B cell (primary cell): ENCODE data around the gene GUCD1. TPM values are rescaled to one million over a fixed set of nuclear protein-coding genes. Genes with fewer than 3 reads are reported as not detected.

Experiments used
- ATAC-seq: fragments of 200-7000 bp; cut with Tn5 transposase; one replicate; pipeline ENCODE4 v1.10.0; 2021; ENCODE audit warnings: low read depth, mild to moderate bottlenecking, moderate number of reproducible peaks, moderate library complexity
- CTCF ChIA-PET: fragments of 350-600 bp; sonication (Branson Sonifier 250); formaldehyde crosslinking; loops from one replicate; lab custom pipeline; 2021; ENCODE audit warnings: antibody characterized with exemption, inconsistent platforms; lab: Charles Lee
- POLR2A ChIA-PET: fragments of 350-600 bp; sonication (Branson Sonifier 250); formaldehyde crosslinking; loops from one replicate; lab custom pipeline; 2021; ENCODE audit warnings: antibody characterized with exemption; lab: Charles Lee
- DNase-seq: peaks from one replicate; pipeline ENCODE4 v3.0.0; 2013
- H2AFZ ChIP-seq: 2 replicates; pipeline ENCODE4 v1.6.1; 2012; ENCODE audit warnings: mild to moderate bottlenecking, low read depth, low read length; ENCODE audit not compliant: insufficient read depth, poor library complexity, severe bottlenecking
- H3K27ac ChIP-seq, 2 donors: 1 replicate in 1 of 2; 2 replicates in 1 of 2; pipeline ENCODE4 v1.5.1; 2012 to 2013; ENCODE audit warnings: low read length in 2 of 2, mild to moderate bottlenecking in 2 of 2, moderate library complexity in 1 of 2
- H3K27me3 ChIP-seq, 4 experiments: fragments of 200-600 bp in 1 of 4; sonication (generic) in 1 of 4; replicated peaks in 1 of 4; 1 replicate in 2 of 4; 2 replicates in 2 of 4; pipeline versions ENCODE4 v1.6.1 to v1.7.0; 2013 to 2016; ENCODE audit warnings: low read length in 3 of 4, mild to moderate bottlenecking in 2 of 4, mixed read lengths in 1 of 4, moderate library complexity in 1 of 4; ENCODE audit not compliant: insufficient read depth in 4 of 4, control insufficient read depth in 3 of 4; ENCODE audit errors: control extremely low read depth in 1 of 4
- H3K36me3 ChIP-seq, 2 experiments: replicated peaks in 1 of 2; 1 replicate in 1 of 2; 2 replicates in 1 of 2; pipeline versions ENCODE4 v1.6.1 to v1.7.1; 2013; ENCODE audit warnings: low read length in 1 of 2; ENCODE audit not compliant: insufficient read depth in 2 of 2, control insufficient read depth in 1 of 2; ENCODE audit errors: control extremely low read depth in 1 of 2, extremely low read depth in 1 of 2
- H3K4me1 ChIP-seq, 2 donors: fragments of 200-600 bp in 1 of 2; sonication (generic) in 1 of 2; 1 replicate in 1 of 2; 2 replicates in 1 of 2; pipeline versions ENCODE4 v1.5.1 to v1.6.1; 2013 to 2017; ENCODE audit warnings: low read length in 2 of 2; ENCODE audit not compliant: control insufficient read depth in 2 of 2, insufficient read depth in 2 of 2
- H3K4me2 ChIP-seq: replicated peaks from 2 replicates; pipeline ENCODE3; 2012; ENCODE audit warnings: mild to moderate bottlenecking, low read depth, low read length; ENCODE audit not compliant: poor library complexity, severe bottlenecking
- H3K4me3 ChIP-seq, 5 experiments: fragments of 200-600 bp in 1 of 5; sonication (generic) in 1 of 5; 1 replicate in 3 of 5; 2 replicates in 2 of 5; pipeline versions ENCODE4 v1.5.1 to v1.7.0; 2011 to 2016; ENCODE audit warnings: low read length in 4 of 5, mild to moderate bottlenecking in 4 of 5, low read depth in 2 of 5, control low read depth in 1 of 5, moderate library complexity in 1 of 5; ENCODE audit not compliant: insufficient read depth in 1 of 5; ENCODE audit errors: control extremely low read depth in 1 of 5, extremely low read depth in 1 of 5
- H3K79me2 ChIP-seq: fragments of 200-600 bp; sonication (generic); one replicate; pipeline ENCODE4 v1.6.0; 2016; ENCODE audit warnings: low read length; ENCODE audit not compliant: control insufficient read depth, insufficient read depth
- H3K9ac ChIP-seq: fragments of 200-600 bp; sonication (generic); 2 replicates; pipeline ENCODE4 v1.6.1; 2017; ENCODE audit warnings: mild to moderate bottlenecking, low read length, moderate library complexity
- H3K9me3 ChIP-seq, 3 donors: one replicate each; pipeline versions ENCODE4 v1.6.1 to v1.7.1; 2013; ENCODE audit warnings: low read length in 2 of 3; ENCODE audit not compliant: control insufficient read depth in 2 of 3, insufficient read depth in 1 of 3; ENCODE audit errors: control extremely low read depth in 1 of 3
- H4K20me1 ChIP-seq: 2 replicates; pipeline ENCODE4 v1.6.0; 2012; ENCODE audit warnings: mild to moderate bottlenecking, low read length; ENCODE audit not compliant: insufficient read depth, control insufficient read depth, poor library complexity, severe bottlenecking
- H3K27ac Mint-ChIP-seq: one replicate; pipeline ENCODE4 v1.8.0; 2021; ENCODE audit warnings: mixed read lengths
- H3K27me3 Mint-ChIP-seq: one replicate; pipeline ENCODE4 v1.8.0; 2021; ENCODE audit warnings: mixed read lengths
- H3K4me1 Mint-ChIP-seq: one replicate; pipeline ENCODE4 v1.8.0; 2021; ENCODE audit warnings: mixed read lengths
- H3K4me3 Mint-ChIP-seq: one replicate; pipeline ENCODE4 v1.8.0; 2021; ENCODE audit warnings: mixed read lengths
- H3K9me3 Mint-ChIP-seq: one replicate; pipeline ENCODE4 v1.8.0; 2022; ENCODE audit warnings: mixed read lengths; ENCODE audit not compliant: insufficient read depth
- EZH2 ChIP-seq: IDR thresholded peaks from 2 replicates; pipeline ENCODE4 v1.6.1; 2012; ENCODE audit warnings: borderline replicate concordance, low read depth, mild to moderate bottlenecking, moderate library complexity, low read length; ENCODE audit not compliant: insufficient read depth, poor library complexity, severe bottlenecking
- WGBS: methylation state at CpG from one replicate; pipeline ENCODE4 v1.1.5; 2013; ENCODE audit warnings: missing lambda C conversion rate; ENCODE audit not compliant: insufficient coverage; 5-methylcytosine and 5-hydroxymethylcytosine counted together
- intact Hi-C: fragments of 100-400 bp; cut with micrococcal nuclease; formaldehyde crosslinking; loops from one replicate; pipeline ENCODE4 v1.10.0; 2022
- polyA plus RNA-seq: library from polyadenylated mRNA; depleted of rRNA; stranded (reverse); fragments of >200 nt; gene quantifications from 2 replicates; pipeline ENCODE4 v1.2.3, GENCODE V29; 2012
- total RNA-seq, 2 donors: library from RNA; stranded (reverse); fragments of 120-200 nt in 1 of 2; gene quantifications; 1 replicate in 1 of 2; 2 replicates in 1 of 2; pipeline versions ENCODE4 v1.2.3 to v1.2.4, GENCODE V29; 2013 to 2022
- TF ChIP-seq, protein P1 (sequence below): fragments of 200-600 bp; IDR thresholded peaks from one replicate; pipeline ENCODE4 v1.8.0; 2022; ENCODE audit warnings: antibody characterized with exemption, mild to moderate bottlenecking

Gene GUCD1
- total and polyA plus RNA-seq, 2 donors (not counting 1 experiment from before 2014, with no cell fraction given) = 257 to 378 TPM

DNA sequence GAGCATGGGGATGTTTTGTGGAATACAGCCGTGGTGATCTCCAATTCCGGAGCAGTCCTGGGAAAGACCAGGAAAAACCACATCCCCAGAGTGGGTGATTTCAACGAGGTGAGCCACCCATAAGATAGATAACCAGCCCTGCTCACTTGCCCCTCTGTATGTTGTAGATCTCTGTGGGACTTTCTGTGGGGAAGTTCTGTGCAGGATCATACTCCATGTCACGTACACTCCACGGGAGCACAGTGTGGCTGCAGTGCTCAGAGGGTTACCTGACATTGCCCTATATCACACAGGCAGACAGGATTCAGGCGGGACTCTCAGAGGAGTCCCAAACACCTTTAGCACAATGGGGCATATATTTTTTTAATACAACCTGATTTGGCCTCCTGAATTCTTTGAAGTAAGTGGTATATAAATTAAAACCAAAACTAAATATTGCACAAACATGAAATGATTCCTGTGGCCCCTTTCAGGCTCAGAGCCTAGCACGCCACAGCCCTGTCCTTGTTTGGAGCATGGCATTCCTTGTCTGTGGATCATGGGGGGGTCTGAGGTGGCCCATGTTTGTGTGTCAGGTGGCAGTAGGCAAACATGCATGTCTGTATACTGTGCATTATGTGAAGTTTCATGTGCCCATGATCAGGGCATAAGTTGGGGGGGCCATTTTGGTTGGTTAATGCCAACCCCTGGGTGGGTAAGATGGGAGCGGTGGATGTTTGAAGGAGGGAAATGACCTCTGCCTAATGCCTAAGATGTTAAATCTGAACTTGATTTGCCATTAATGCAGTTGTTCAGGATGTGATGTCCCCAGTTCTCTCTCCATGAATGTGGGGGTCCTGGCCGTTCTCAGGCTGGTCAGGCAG, 41.3 kb downstream of the GUCD1 start:
- Mint-ChIP-seq H3K9me3 (no peaks in the 10 kb centered on the region), H3K27me3 (peaks cover 5% of the 10 kb centered on the region), H3K4me3 (no peak overlapping the region), H3K4me1 (peaks cover 48% of the 10 kb centered on the region), H3K27ac (no peak overlapping the region)
- Histone ChIP-seq H3K27ac (no peak overlapping the region), H3K4me3 (no peak overlapping the region), H3K27me3 (peaks cover 0 to 4% (median 1%) of the 10 kb centered on the region in 4 experiments), H3K9me3 (no peaks in the 10 kb centered on the region), H4K20me1 (no peaks in the 10 kb centered on the region), H2AFZ (no peak overlapping the region), H3K9ac (no peak overlapping the region), H3K36me3 (no peaks in the 10 kb centered on the region), H3K4me1 (peaks cover 24 to 27% of the 10 kb centered on the region in 2 donors), H3K79me2 (no peaks in the 10 kb centered on the region), H3K4me2 (no peak overlapping the region)
- CTCF ChIA-PET = interaction anchor here (1.2 to 1.7 kb wide), 3 partner anchors 11 to 91 kb away, joined by 3 to 6 read pairs (median 3); no protein-coding TSS in a partner anchor
- TF ChIP-seq, protein P1, sequence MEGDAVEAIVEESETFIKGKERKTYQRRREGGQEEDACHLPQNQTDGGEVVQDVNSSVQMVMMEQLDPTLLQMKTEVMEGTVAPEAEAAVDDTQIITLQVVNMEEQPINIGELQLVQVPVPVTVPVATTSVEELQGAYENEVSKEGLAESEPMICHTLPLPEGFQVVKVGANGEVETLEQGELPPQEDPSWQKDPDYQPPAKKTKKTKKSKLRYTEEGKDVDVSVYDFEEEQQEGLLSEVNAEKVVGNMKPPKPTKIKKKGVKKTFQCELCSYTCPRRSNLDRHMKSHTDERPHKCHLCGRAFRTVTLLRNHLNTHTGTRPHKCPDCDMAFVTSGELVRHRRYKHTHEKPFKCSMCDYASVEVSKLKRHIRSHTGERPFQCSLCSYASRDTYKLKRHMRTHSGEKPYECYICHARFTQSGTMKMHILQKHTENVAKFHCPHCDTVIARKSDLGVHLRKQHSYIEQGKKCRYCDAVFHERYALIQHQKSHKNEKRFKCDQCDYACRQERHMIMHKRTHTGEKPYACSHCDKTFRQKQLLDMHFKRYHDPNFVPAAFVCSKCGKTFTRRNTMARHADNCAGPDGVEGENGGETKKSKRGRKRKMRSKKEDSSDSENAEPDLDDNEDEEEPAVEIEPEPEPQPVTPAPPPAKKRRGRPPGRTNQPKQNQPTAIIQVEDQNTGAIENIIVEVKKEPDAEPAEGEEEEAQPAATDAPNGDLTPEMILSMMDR = no peak
- no peak for TF ChIP-seq EZH2
- WGBS = 100% methylated on average over 5 of the region's 9 CpGs
- ATAC-seq (no peak), DNase-seq (no peak)
- intact Hi-C loops = no loop called here
- POLR2A ChIA-PET = no interaction called here

DNA sequence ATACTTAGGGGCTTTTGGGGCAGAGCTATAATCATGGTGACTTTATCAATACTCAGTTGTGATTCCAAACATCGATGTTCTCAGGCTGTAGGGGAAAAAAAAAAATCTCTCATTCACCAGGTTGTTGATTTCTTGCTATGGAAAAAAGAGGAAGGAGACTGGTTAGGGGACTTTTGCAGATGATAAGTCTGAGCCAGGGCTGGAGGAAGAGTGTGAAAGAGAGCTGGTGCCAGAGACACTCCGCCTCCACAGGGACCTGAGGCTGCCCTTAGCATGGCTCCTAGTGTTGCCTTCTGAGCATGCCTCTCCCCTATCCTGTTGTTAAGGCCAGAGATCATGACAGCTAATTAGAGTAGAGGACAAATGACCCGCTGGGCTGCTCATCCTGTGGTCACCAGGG, 42.9 kb downstream of the GUCD1 start:
- DNase-seq = peak; percentile 60

More for the DNA sequence above, 42.9 kb downstream of the GUCD1 start:
- Histone ChIP-seq H3K9me3 (no peaks in the 10 kb centered on the region), H3K9ac (no peak overlapping the region), H3K27me3 (peaks cover 0 to 4% (median 1%) of the 10 kb centered on the region in 4 experiments), H3K4me2 (peak overlapping the region; percentile 20), H3K36me3 (no peaks in the 10 kb centered on the region), H2AFZ (no peak overlapping the region), H4K20me1 (no peaks in the 10 kb centered on the region), H3K79me2 (no peaks in the 10 kb centered on the region), H3K27ac (no peak overlapping the region), H3K4me3 (no peak overlapping the region), H3K4me1 (peaks cover 30 to 38% of the 10 kb centered on the region in 2 donors)
- H3K4me1 Mint-ChIP-seq = peaks cover 59% of the 10 kb centered on the region
- peak; percentile 50 for ATAC-seq
- TF ChIP-seq, protein P1 = no peak
- no peak for TF ChIP-seq EZH2
- intact Hi-C loops = no loop called here
- peak overlapping the region; percentile 60 for H3K4me3 Mint-ChIP-seq
- WGBS = 31% methylated on average over 2 of the region's 3 CpGs
- ChIA-PET POLR2A (no interaction called here), CTCF (interaction anchor here (0.7 to 2.6 kb wide), 5 partner anchors 8 to 89 kb away, joined by 4 to 16 read pairs (median 7); no protein-coding TSS in a partner anchor)
- H3K27me3 Mint-ChIP-seq = peaks cover 2% of the 10 kb centered on the region
- H3K27ac Mint-ChIP-seq = peak overlapping the region; percentile 69
- no peaks in the 10 kb centered on the region for H3K9me3 Mint-ChIP-seq
